ENCODE measurements around the gene PPP1R10. TPM values are rescaled to one million over a fixed set of nuclear protein-coding genes. Genes with fewer than 3 reads are reported as not detected.

The PPP1R10 gene
- total and polyA plus RNA-seq, 2 of the 13 experiments (the other 11 are each of a cell fraction or from before 2014, with no cell fraction given), result 26.3 to 38.4 TPM

- peak; percentile 95 for TF ChIP-seq RARA (CRISPR knock-in tag; IDR thresholded peaks at IDR 0.05)
- no peak for TF ChIP-seq LCORL (IDR thresholded peaks at IDR 0.05)
- peak; percentile 96 for TF ChIP-seq LCORL (CRISPR knock-in tag; IDR thresholded peaks at IDR 0.05)
- TF ChIP-seq ZNF496 (CRISPR knock-in tag; IDR thresholded peaks at IDR 0.05; ENCODE audit: insufficient replicate concordance), result no peak
- peak; percentile 94 for TF ChIP-seq RXRB (CRISPR knock-in tag; IDR thresholded peaks at IDR 0.05; ENCODE audit: borderline replicate concordance)
- TF ChIP-seq, protein P1, sequence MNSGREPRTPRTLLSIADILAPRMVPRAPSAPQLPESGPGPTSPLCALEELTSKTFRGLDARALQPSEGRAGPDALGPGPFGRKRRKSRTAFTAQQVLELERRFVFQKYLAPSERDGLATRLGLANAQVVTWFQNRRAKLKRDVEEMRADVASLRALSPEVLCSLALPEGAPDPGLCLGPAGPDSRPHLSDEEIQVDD (CRISPR knock-in tag; IDR thresholded peaks at IDR 0.05; ENCODE audit: borderline replicate concordance), result peak; percentile 88
- TF ChIP-seq GATAD1 (CRISPR knock-in tag; IDR thresholded peaks at IDR 0.05), result peak; percentile 73
- peak; percentile 88 for TF ChIP-seq BRD4 (CRISPR knock-in tag; IDR thresholded peaks at IDR 0.05)
- TF ChIP-seq ZNF333 (CRISPR knock-in tag; IDR thresholded peaks at IDR 0.05; ENCODE audit: borderline replicate concordance), result peak; percentile 98
- TF ChIP-seq PRMT3 (CRISPR knock-in tag; IDR thresholded peaks at IDR 0.05; ENCODE audit: borderline replicate concordance, low read depth), result 0 out of 2 replicates have a peak, but pooled peaks have one; percentile 66
- TF ChIP-seq ZNF781 (CRISPR knock-in tag; IDR thresholded peaks at IDR 0.05; ENCODE audit: borderline replicate concordance, not compliant biosample characterization), result peak; percentile 61
- peak; percentile 93 for TF ChIP-seq HOXA3 (CRISPR knock-in tag; IDR thresholded peaks at IDR 0.05)
- peak; percentile 96; the same call in 1 of the 2 replicates for TF ChIP-seq FOXC1 (CRISPR knock-in tag; IDR thresholded peaks at IDR 0.05; ENCODE audit: borderline replicate concordance)
- TF ChIP-seq PRDM4 (CRISPR knock-in tag; IDR thresholded peaks at IDR 0.05; ENCODE audit: borderline replicate concordance), result no peak
- peak; percentile 4 for TF ChIP-seq PHF5A (CRISPR knock-in tag; IDR thresholded peaks at IDR 0.05; ENCODE audit: low read depth, unreplicated experiment)
- no peak for TF ChIP-seq THYN1 (CRISPR knock-in tag; IDR thresholded peaks at IDR 0.05; ENCODE audit: borderline replicate concordance, low read depth)
- no peak for TF ChIP-seq CSRNP2 (CRISPR knock-in tag; conservative IDR thresholded peaks at IDR 0.05; ENCODE audit: low read depth)
- TF ChIP-seq ZKSCAN8 (CRISPR knock-in tag; IDR thresholded peaks at IDR 0.05; ENCODE audit: borderline replicate concordance), result no peak
- TF ChIP-seq ZNF17 (CRISPR knock-in tag; IDR thresholded peaks at IDR 0.05), result no peak
- peak; percentile 98 for TF ChIP-seq CAMTA2 (CRISPR knock-in tag; IDR thresholded peaks at IDR 0.05; ENCODE audit: borderline replicate concordance)
- TF ChIP-seq, protein P2, sequence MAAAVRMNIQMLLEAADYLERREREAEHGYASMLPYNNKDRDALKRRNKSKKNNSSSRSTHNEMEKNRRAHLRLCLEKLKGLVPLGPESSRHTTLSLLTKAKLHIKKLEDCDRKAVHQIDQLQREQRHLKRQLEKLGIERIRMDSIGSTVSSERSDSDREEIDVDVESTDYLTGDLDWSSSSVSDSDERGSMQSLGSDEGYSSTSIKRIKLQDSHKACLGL (CRISPR knock-in tag; IDR thresholded peaks at IDR 0.05), result peak; percentile 97
- TF ChIP-seq ZBTB3 (CRISPR knock-in tag; IDR thresholded peaks at IDR 0.05; ENCODE audit: borderline replicate concordance, low read depth), result peak; percentile 73; the same call in 1 of the 2 replicates
These were observed 30.4 kb upstream of the PPP1R10 start (continued) for GRCh38 chr6:30647242-30648116.
